GM12892 (cell line): ENCODE results near the gene EPHA1.

ENCODE experiments used
- POLR2AphosphoS5 ChIP-seq: IDR thresholded peaks from 2 replicates; pipeline ENCODE4 v1.6.1; 2011; ENCODE audit warnings: low read depth, low read length, control low read depth
- TAF1 ChIP-seq: IDR thresholded peaks from 2 replicates; pipeline ENCODE4 v1.6.1; 2011; ENCODE audit warnings: low read depth, mild to moderate bottlenecking, control low read depth, low read length, borderline replicate concordance

- no peak for TF ChIP-seq TAF1
- TF ChIP-seq POLR2AphosphoS5 = no peak
Measured at GRCh38 chr7:143454091-143454680, 45.5 kb upstream of the EPHA1 start.
